ENCODE data around the gene TTLL1.

- TF ChIP-seq CTCF (IDR thresholded peaks at IDR 0.05) (no peak), POLR2A (IDR thresholded peaks at IDR 0.05) (peak in 1 of 2 donors; percentile 12)
Observed at GRCh38 chr22:43085658-43086606, 3.3 kb downstream of the TTLL1 start.

Measured in Peyer's patch (tissue), 4 donors.